SK-N-SH (cell line): ENCODE data around the gene MYL2. TPM values are rescaled to one million over a fixed set of nuclear protein-coding genes. Genes with fewer than 3 reads are reported as not detected.

Source experiments
- CTCF ChIA-PET: fragments of 300-600, 350-600 bp; formaldehyde crosslinking; extraction: SDS; loops from one replicate; lab custom pipeline; 2021; lab: Yijun Ruan, JAX
- POLR2A ChIA-PET: fragments of 350-600 bp; sonication (Branson Sonifier 250); formaldehyde crosslinking; extraction: SDS; loops from one replicate; lab custom pipeline; 2020; ENCODE audit warnings: antibody characterized with exemption, inconsistent platforms; lab: Yijun Ruan, JAX
- DNase-seq: peaks from one replicate; pipeline ENCODE4 v3.0.0; 2012
- H2AFZ ChIP-seq: fragments of 200-600 bp; sonication (generic); 2 replicates; pipeline ENCODE4 v1.8.1; 2016; ENCODE audit warnings: antibody characterized with exemption, mild to moderate bottlenecking, low read depth
- H3F3A ChIP-seq: fragments of 200-600 bp; sonication (generic); replicated peaks from 2 replicates; pipeline ENCODE3; 2016; ENCODE audit warnings: antibody characterized with exemption, mild to moderate bottlenecking; ENCODE audit not compliant: insufficient read depth
- H3K27ac ChIP-seq, 2 experiments: fragments of 200-500 bp in 1 of 2; fragments of 200-600 bp in 1 of 2; sonication (Bioruptor generic) in 1 of 2; sonication (generic), shearing (Covaris generic) in 1 of 2; 2 replicates each; pipeline versions ENCODE4 v1.5.1 to v1.6.1; 2014 to 2016; ENCODE audit warnings: low read depth in 2 of 2, inconsistent platforms in 1 of 2, low read length in 1 of 2, mild to moderate bottlenecking in 1 of 2, mixed read lengths in 1 of 2
- H3K27me3 ChIP-seq: fragments of 200-600 bp; sonication (generic), shearing (Covaris generic); 2 replicates; pipeline ENCODE4 v1.6.1; 2016; ENCODE audit warnings: mixed run types; ENCODE audit not compliant: insufficient read depth
- H3K36me3 ChIP-seq, 2 experiments: fragments of 200-500 bp in 1 of 2; fragments of 200-600 bp in 1 of 2; sonication (Bioruptor generic) in 1 of 2; sonication (generic) in 1 of 2; replicated peaks in 1 of 2; 2 replicates each; pipeline versions ENCODE3 to v1.5.1; 2014 to 2016; ENCODE audit warnings: low read length in 1 of 2, mild to moderate bottlenecking in 1 of 2; ENCODE audit not compliant: insufficient read depth in 2 of 2, control insufficient read depth in 1 of 2
- H3K4me1 ChIP-seq, 2 experiments: fragments of 200-500 bp in 1 of 2; fragments of 200-600 bp in 1 of 2; sonication (Bioruptor generic) in 1 of 2; sonication (generic), shearing (Covaris generic) in 1 of 2; 2 replicates each; pipeline versions ENCODE4 v1.5.1 to v1.6.1; 2014 to 2016; ENCODE audit warnings: low read depth in 1 of 2, low read length in 1 of 2, mixed run types in 1 of 2; ENCODE audit not compliant: insufficient read depth in 2 of 2, control insufficient read depth in 1 of 2
- H3K4me2 ChIP-seq: fragments of 200-600 bp; sonication (generic), shearing (Covaris generic); 2 replicates; pipeline ENCODE4 v1.6.1; 2017; ENCODE audit warnings: mixed run types
- H3K4me3 ChIP-seq, 2 experiments: fragments of 200-500 bp in 1 of 2; fragments of 200-600 bp in 1 of 2; sonication (Bioruptor generic) in 1 of 2; sonication (generic), shearing (Covaris generic) in 1 of 2; 2 replicates each; pipeline versions ENCODE4 v1.5.1 to v1.8.1; 2014 to 2016; ENCODE audit warnings: low read depth in 2 of 2, inconsistent platforms in 1 of 2, low read length in 1 of 2, mild to moderate bottlenecking in 1 of 2, mixed read lengths in 1 of 2, moderate library complexity in 1 of 2
- H3K79me2 ChIP-seq: fragments of 200-600 bp; sonication (generic); 2 replicates; pipeline ENCODE4 v1.8.1; 2017; ENCODE audit warnings: mild to moderate bottlenecking; ENCODE audit not compliant: insufficient read depth
- H3K9ac ChIP-seq: fragments of 200-600 bp; sonication (generic); 2 replicates; pipeline ENCODE4 v1.6.1; 2017; ENCODE audit warnings: mixed run types
- H3K9me2 ChIP-seq: fragments of 200-600 bp; sonication (generic); 2 replicates; pipeline ENCODE4 v1.6.1; 2017; ENCODE audit warnings: mixed run types
- H3K9me3 ChIP-seq: fragments of 200-600 bp; sonication (generic); 2 replicates; pipeline ENCODE4 v1.6.1; 2017; ENCODE audit warnings: mixed run types, mild to moderate bottlenecking, moderate library complexity
- H4K20me1 ChIP-seq: fragments of 200-600 bp; sonication (generic); 2 replicates; pipeline ENCODE4 v1.6.1; 2017; ENCODE audit warnings: mild to moderate bottlenecking, mixed run types; ENCODE audit not compliant: insufficient read depth
- CHD2 ChIP-seq: fragments of 150-350 bp; IDR thresholded peaks from 2 replicates; pipeline ENCODE4 v1.6.1; 2018; ENCODE audit warnings: low read length; ENCODE audit not compliant: partially characterized antibody
- CTCF ChIP-seq: fragments of 200-600 bp; sonication (generic); IDR thresholded peaks from 2 replicates; pipeline ENCODE4 v1.6.1; 2017; ENCODE audit warnings: antibody characterized with exemption, mild to moderate bottlenecking, moderate library complexity
- EP300 ChIP-seq, 2 experiments: IDR thresholded peaks; 2 replicates each; pipeline versions ENCODE4 v1.4.0 to v1.6.1; 2012; ENCODE audit warnings: borderline replicate concordance in 1 of 2, low read depth in 1 of 2, low read length in 1 of 2
- FOSL2 ChIP-seq: IDR thresholded peaks from 2 replicates; pipeline ENCODE4 v1.4.0; 2012; ENCODE audit warnings: low read depth, mild to moderate bottlenecking, moderate library complexity, borderline replicate concordance
- FOXM1 ChIP-seq: IDR thresholded peaks from 2 replicates; pipeline ENCODE4 v1.4.0; 2012; ENCODE audit warnings: low read depth, mild to moderate bottlenecking
- GABPA ChIP-seq: IDR thresholded peaks from 2 replicates; pipeline ENCODE4 v1.4.0; 2012; ENCODE audit warnings: low read depth, mild to moderate bottlenecking
- GATA2 ChIP-seq: sonication (generic); formaldehyde crosslinking; IDR thresholded peaks from 2 replicates; pipeline ENCODE4 v1.5.0; 2020; ENCODE audit warnings: mild to moderate bottlenecking, missing genetic modification reagents
- JUND ChIP-seq: IDR thresholded peaks from 2 replicates; pipeline ENCODE4 v1.4.0; 2012
- MEF2A ChIP-seq: IDR thresholded peaks from 2 replicates; pipeline ENCODE4 v1.4.0; 2012; ENCODE audit warnings: low read depth, borderline replicate concordance
- NRF1 ChIP-seq: IDR thresholded peaks from 2 replicates; pipeline ENCODE4 v1.6.1; 2012; ENCODE audit warnings: low read depth, mild to moderate bottlenecking, low read length
- PBX3 ChIP-seq: IDR thresholded peaks from 2 replicates; pipeline ENCODE4; 2012
- RAD21 ChIP-seq: IDR thresholded peaks from 2 replicates; pipeline ENCODE4 v1.6.1; 2012; ENCODE audit warnings: mild to moderate bottlenecking, low read length
- REST ChIP-seq: IDR thresholded peaks from 2 replicates; pipeline ENCODE4 v1.6.1; 2012; ENCODE audit warnings: mild to moderate bottlenecking, low read depth, low read length, moderate library complexity
- RFX5 ChIP-seq: IDR thresholded peaks from 2 replicates; pipeline ENCODE4 v1.6.1; 2012; ENCODE audit warnings: mild to moderate bottlenecking, improper control_type of control experiment, low read length
- RXRA ChIP-seq: IDR thresholded peaks from 2 replicates; pipeline ENCODE4 v1.4.0; 2012; ENCODE audit warnings: low read depth, mild to moderate bottlenecking, borderline replicate concordance
- SIN3A ChIP-seq: IDR thresholded peaks from 2 replicates; pipeline ENCODE4 v1.6.1; 2012; ENCODE audit warnings: low read depth, mild to moderate bottlenecking, low read length, moderate library complexity, borderline replicate concordance
- TAF1 ChIP-seq: IDR thresholded peaks from 2 replicates; pipeline ENCODE4 v1.6.1; 2012; ENCODE audit warnings: low read depth, mild to moderate bottlenecking, low read length, moderate library complexity, borderline replicate concordance
- TCF12 ChIP-seq: IDR thresholded peaks from 2 replicates; pipeline ENCODE4 v1.4.0; 2012
- USF1 ChIP-seq: IDR thresholded peaks from 2 replicates; pipeline ENCODE4 v1.4.0; 2012; ENCODE audit warnings: low read depth, borderline replicate concordance
- YY1 ChIP-seq: IDR thresholded peaks from 2 replicates; pipeline ENCODE4 v1.4.0; 2012; ENCODE audit warnings: low read depth, mild to moderate bottlenecking
- WGBS: methylation state at CpG from one replicate; pipeline ENCODE4 v1.1.6; 2017; ENCODE audit warnings: low lambda C conversion rate; 5-methylcytosine and 5-hydroxymethylcytosine counted together
- polyA plus RNA-seq, 3 experiments: library from polyadenylated mRNA; depleted of rRNA; stranded (reverse); fragments of >200 nt; gene quantifications; 2 replicates each; pipeline ENCODE4 v1.2.3, GENCODE V29; 2012

MYL2 gene
- polyA plus RNA-seq, 1 of the 3 experiments (the other 2 are of a cell fraction) = not detected

- CTCF ChIA-PET = interaction anchor here (1.3 kb wide), 1 partner anchor 25 kb away, joined by 6 read pairs; no protein-coding TSS in a partner anchor
- DNase-seq = no peak
- H3K9me3 ChIP-seq = no peaks in the 10 kb centered on the region
- H3K36me3 ChIP-seq = no peaks in the 10 kb centered on the region
- no peak overlapping the region for H3K4me3 ChIP-seq
- no peak overlapping the region for H3K4me2 ChIP-seq
- H3K79me2 ChIP-seq = no peaks in the 10 kb centered on the region
- H2AFZ ChIP-seq = no peak overlapping the region
- no peaks in the 10 kb centered on the region for H3K27me3 ChIP-seq
- no peaks in the 10 kb centered on the region for H3K9me2 ChIP-seq
- no peaks in the 10 kb centered on the region for H4K20me1 ChIP-seq
- no peak overlapping the region for H3K9ac ChIP-seq
- POLR2A ChIA-PET = no interaction called here
- H3K27ac ChIP-seq = no peak overlapping the region
- H3F3A ChIP-seq = no peaks in the 10 kb centered on the region
- no peak for TF ChIP-seq EP300 (IDR thresholded peaks at IDR 0.05; ENCODE audit: borderline replicate concordance in 1 of 2, low read depth in 1 of 2, low read length in 1 of 2)
- TF ChIP-seq USF1 = no peak
- TF ChIP-seq CHD2 = no peak
- no peak for TF ChIP-seq SIN3A
- no peak for TF ChIP-seq TCF12
- TF ChIP-seq YY1 = no peak
- TF ChIP-seq FOSL2 = no peak
- TF ChIP-seq MEF2A = no peak
- no peak for TF ChIP-seq RFX5
- no peak for TF ChIP-seq GATA2
- no peak for TF ChIP-seq JUND
- no peak for TF ChIP-seq FOXM1
- no peak for TF ChIP-seq REST
- TF ChIP-seq TAF1 = no peak
- no peak for TF ChIP-seq RXRA
- TF ChIP-seq PBX3 = no peak
- no peak for TF ChIP-seq NRF1
- no peak for TF ChIP-seq CTCF
- no peak for TF ChIP-seq GABPA
- TF ChIP-seq RAD21 = no peak
- H3K4me1 ChIP-seq = no peaks in the 10 kb centered on the region
- WGBS = 83% methylated on average over 4 of the region's 7 CpGs
These were observed 57.2 kb downstream of the MYL2 start for GRCh38 chr12:110863161-110863560.
